Activated CD8-positive, alpha-beta T cell treated with anti-CD3 and anti-CD28 coated beads for 36 hours (primary cell): ENCODE measurements around the gene FOXN3. TPM values are rescaled to one million over a fixed set of nuclear protein-coding genes. Genes with fewer than 3 reads are reported as not detected.

ENCODE experiments used
- ATAC-seq: fragments of 200-7000 bp; cut with Tn5 transposase; one replicate; pipeline ENCODE4 v1.10.0; 2021; ENCODE audit warnings: mild to moderate bottlenecking, moderate library complexity
- CTCF ChIA-PET: fragments of 350-600 bp; sonication (Branson Sonifier 250); formaldehyde crosslinking; loops from one replicate; lab custom pipeline; 2021; ENCODE audit warnings: antibody characterized with exemption; lab: Charles Lee
- POLR2A ChIA-PET: fragments of 350-600 bp; sonication (Branson Sonifier 250); formaldehyde crosslinking; loops from one replicate; lab custom pipeline; 2021; ENCODE audit warnings: antibody characterized with exemption; lab: Charles Lee
- DNase-seq: peaks from one replicate; pipeline ENCODE4 v3.0.0-alpha.2; 2020
- H3K27ac Mint-ChIP-seq: one replicate; pipeline ENCODE4 v1.8.0; 2021; ENCODE audit warnings: mild to moderate bottlenecking, mixed read lengths
- H3K27me3 Mint-ChIP-seq: one replicate; pipeline ENCODE4 v1.8.0; 2021; ENCODE audit warnings: mixed read lengths
- H3K36me3 Mint-ChIP-seq: one replicate; pipeline ENCODE4 v1.8.0; 2021; ENCODE audit warnings: low read depth, mixed read lengths
- H3K4me1 Mint-ChIP-seq: one replicate; pipeline ENCODE4 v1.8.0; 2021; ENCODE audit warnings: low read depth, mixed read lengths
- H3K4me3 Mint-ChIP-seq: one replicate; pipeline ENCODE4 v1.8.0; 2021; ENCODE audit warnings: mild to moderate bottlenecking, moderate library complexity, mixed read lengths
- H3K9me3 Mint-ChIP-seq: one replicate; pipeline ENCODE4 v1.8.0; 2021; ENCODE audit warnings: mixed read lengths
- intact Hi-C: fragments of 100-400 bp; cut with micrococcal nuclease; formaldehyde crosslinking; loops from one replicate; pipeline ENCODE4 v1.10.0; 2022
- total RNA-seq, 2 experiments: library from RNA; stranded (reverse); gene quantifications; one replicate each; pipeline ENCODE4 v1.2.3, GENCODE V29; 2021
- TF ChIP-seq, protein P1 (sequence below): fragments of 200-600 bp; IDR thresholded peaks from one replicate; pipeline ENCODE4 v1.8.0; 2022; ENCODE audit warnings: antibody characterized with exemption, mild to moderate bottlenecking

FOXN3 gene
- total RNA-seq, 2 experiments from 2014 or later = 83.4 to 85.0 TPM

DNA sequence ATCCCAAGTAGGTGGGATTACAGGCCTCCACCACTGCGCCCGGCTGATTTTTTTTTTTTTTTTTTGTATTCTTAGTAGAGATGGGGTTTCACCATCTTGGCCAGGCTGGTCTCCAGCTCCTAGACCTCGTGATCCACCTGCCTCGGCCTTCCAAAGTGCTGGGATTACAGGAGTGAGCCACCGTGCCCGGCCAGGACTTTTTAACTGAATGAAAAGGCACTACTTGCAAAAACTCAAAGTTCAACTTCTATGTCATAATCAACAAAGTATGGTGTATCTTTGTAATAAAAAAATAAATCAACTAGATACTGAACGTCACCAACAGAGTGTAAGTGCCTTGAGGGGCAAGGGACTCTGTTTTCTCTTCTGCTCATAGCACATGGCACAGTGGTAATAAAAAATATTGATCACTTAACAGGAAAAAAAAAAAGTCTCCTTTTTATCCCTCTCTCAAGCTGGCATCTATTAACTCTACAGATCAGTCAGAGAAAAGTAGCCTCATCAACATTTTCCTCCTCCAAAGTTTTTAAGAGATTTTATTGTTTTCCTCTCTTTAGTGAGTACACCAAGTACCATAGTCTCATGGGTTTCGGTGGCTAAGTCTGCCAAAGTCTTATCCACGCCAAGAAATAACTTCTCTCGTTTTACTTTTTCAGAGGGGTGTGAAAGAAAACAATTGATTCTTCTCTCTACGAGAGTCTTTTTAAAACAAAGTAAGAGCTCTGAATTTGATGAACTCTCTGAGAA is 10.6 kb upstream of the FOXN3 start:
- H3K4me3 Mint-ChIP-seq = peak overlapping the region; percentile 79

GRCh38 chr14:89425931-89426330 is 8.9 kb upstream of the FOXN3 start:
- ChIA-PET CTCF (interaction anchor here (0.8 kb wide), 1 partner anchor 42 kb away, joined by 3 read pairs; no protein-coding TSS in a partner anchor), POLR2A (interaction anchor here (0.9 to 1.6 kb wide), 4 partner anchors 10 to 193 kb away, joined by 3 to 6 read pairs (median 4); no protein-coding TSS in a partner anchor)
- Mint-ChIP-seq H3K4me3 (no peak overlapping the region), H3K36me3 (peaks cover 5% of the 10 kb centered on the region), H3K9me3 (no peaks in the 10 kb centered on the region), H3K27ac (peak overlapping the region; percentile 70), H3K27me3 (no peaks in the 10 kb centered on the region), H3K4me1 (peaks cover 80% of the 10 kb centered on the region)
- DNase-seq (peak; percentile 65), ATAC-seq (no peak)
- TF ChIP-seq, protein P1, sequence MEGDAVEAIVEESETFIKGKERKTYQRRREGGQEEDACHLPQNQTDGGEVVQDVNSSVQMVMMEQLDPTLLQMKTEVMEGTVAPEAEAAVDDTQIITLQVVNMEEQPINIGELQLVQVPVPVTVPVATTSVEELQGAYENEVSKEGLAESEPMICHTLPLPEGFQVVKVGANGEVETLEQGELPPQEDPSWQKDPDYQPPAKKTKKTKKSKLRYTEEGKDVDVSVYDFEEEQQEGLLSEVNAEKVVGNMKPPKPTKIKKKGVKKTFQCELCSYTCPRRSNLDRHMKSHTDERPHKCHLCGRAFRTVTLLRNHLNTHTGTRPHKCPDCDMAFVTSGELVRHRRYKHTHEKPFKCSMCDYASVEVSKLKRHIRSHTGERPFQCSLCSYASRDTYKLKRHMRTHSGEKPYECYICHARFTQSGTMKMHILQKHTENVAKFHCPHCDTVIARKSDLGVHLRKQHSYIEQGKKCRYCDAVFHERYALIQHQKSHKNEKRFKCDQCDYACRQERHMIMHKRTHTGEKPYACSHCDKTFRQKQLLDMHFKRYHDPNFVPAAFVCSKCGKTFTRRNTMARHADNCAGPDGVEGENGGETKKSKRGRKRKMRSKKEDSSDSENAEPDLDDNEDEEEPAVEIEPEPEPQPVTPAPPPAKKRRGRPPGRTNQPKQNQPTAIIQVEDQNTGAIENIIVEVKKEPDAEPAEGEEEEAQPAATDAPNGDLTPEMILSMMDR = no peak
- intact Hi-C loops = no loop called here

More for the DNA sequence above, 10.6 kb upstream of the FOXN3 start:
- ATAC-seq (no peak), DNase-seq (no peak)
- intact Hi-C loops = no loop called here
- no peaks in the 10 kb centered on the region for H3K27me3 Mint-ChIP-seq
- H3K4me1 Mint-ChIP-seq = peaks cover 83% of the 10 kb centered on the region
- TF ChIP-seq, protein P1 = no peak
- H3K9me3 Mint-ChIP-seq = no peaks in the 10 kb centered on the region
- CTCF ChIA-PET = interaction anchor here (1.0 to 2.5 kb wide), 2 partner anchors 32 to 250 kb away, joined by 3 to 7 read pairs; no protein-coding TSS in a partner anchor
- H3K36me3 Mint-ChIP-seq = peaks cover 6% of the 10 kb centered on the region
- POLR2A ChIA-PET = interaction anchor here (1.0 kb wide), 2 partner anchors 10 to 314 kb away, joined by 3 to 4 read pairs; no protein-coding TSS in a partner anchor
- peak overlapping the region; percentile 100 for H3K27ac Mint-ChIP-seq

GRCh38 chr14:89424241-89424640 is 7.2 kb upstream of the FOXN3 start:
- Mint-ChIP-seq H3K36me3 (peaks cover 19% of the 10 kb centered on the region), H3K27ac (peak overlapping the region; percentile 73), H3K27me3 (no peaks in the 10 kb centered on the region), H3K9me3 (no peaks in the 10 kb centered on the region), H3K4me1 (peaks cover 83% of the 10 kb centered on the region), H3K4me3 (peak overlapping the region; percentile 13)
- DNase-seq (no peak), ATAC-seq (no peak)
- TF ChIP-seq, protein P1 = no peak
- CTCF ChIA-PET = no interaction called here
- intact Hi-C loops = loop anchor here (5.0 kb wide), 1 partner anchor 348 kb away; no protein-coding TSS in a partner anchor
- POLR2A ChIA-PET = no interaction called here

- H3K9me3 Mint-ChIP-seq = no peaks in the 10 kb centered on the region
- peak overlapping the region; percentile 11 for H3K4me3 Mint-ChIP-seq
- TF ChIP-seq, protein P1 = no peak
- DNase-seq = peak; percentile 51
- intact Hi-C loops = loop anchor here (5.0 kb wide), 1 partner anchor 349 kb away; no protein-coding TSS in a partner anchor
- ChIA-PET CTCF (interaction anchor here (1.2 kb wide), 1 partner anchor 56 kb away, joined by 3 read pairs; no protein-coding TSS in a partner anchor), POLR2A (interaction anchor here (1.0 kb wide), 1 partner anchor 197 kb away, joined by 3 read pairs; no protein-coding TSS in a partner anchor)
- H3K36me3 Mint-ChIP-seq = peaks cover 25% of the 10 kb centered on the region
- peak overlapping the region; percentile 75 for H3K27ac Mint-ChIP-seq
- H3K27me3 Mint-ChIP-seq = no peaks in the 10 kb centered on the region
- peaks cover 83% of the 10 kb centered on the region for H3K4me1 Mint-ChIP-seq
- ATAC-seq = no peak
Observed at GRCh38 chr14:89422952-89423345, 5.9 kb upstream of the FOXN3 start.
